GM12878 (cell line): ENCODE results near the gene UGT1A6. TPM values are rescaled to one million over a fixed set of nuclear protein-coding genes. Genes with fewer than 3 reads are reported as not detected.

ENCODE experiments used
- ATAC-seq: fragments of 200-7000 bp; cut with Tn5 transposase; 3 replicates; pipeline ENCODE4 v1.9.1; 2020; ENCODE audit warnings: mild to moderate bottlenecking, moderate library complexity
- BruUV-seq: library from RNA; stranded (reverse); fragments of 400-500 nt; replicated peaks from 2 replicates; lab custom pipeline; 2021; lab: Mats Ljungman, UMichigan
- CTCF ChIA-PET: fragments of 300-600 bp; sonication (Branson Sonifier 250); formaldehyde crosslinking; extraction: SDS; loops from one replicate; lab custom pipeline; 2021; ENCODE audit warnings: inconsistent platforms; lab: Yijun Ruan, JAX
- POLR2A ChIA-PET: fragments of 350-600 bp; formaldehyde crosslinking; extraction: SDS; loops from one replicate; lab custom pipeline; 2021; ENCODE audit warnings: inconsistent platforms; lab: Charles Lee
- RAD21 ChIA-PET: fragments of 300-600 bp; sonication (Branson Sonifier 250); formaldehyde crosslinking; loops from one replicate; lab custom pipeline; 2023; ENCODE audit warnings: antibody characterized with exemption; ENCODE audit not compliant: unreplicated experiment; lab: Charles Lee
- SMC1A ChIA-PET: fragments of 300-600 bp; sonication (Branson Sonifier 250); formaldehyde crosslinking; loops from one replicate; lab custom pipeline; 2023; ENCODE audit not compliant: unreplicated experiment, uncharacterized antibody; lab: Charles Lee
- DNase-seq: peaks from one replicate; pipeline ENCODE4 v3.0.0-alpha.2; 2011; ENCODE audit warnings: low read depth, low spot score
- FAIRE-seq: peaks from 3 replicates; lab custom pipeline; 2011; peaks lifted over from hg19 to GRCh38; lab: Jason Lieb, UNC
- H2AFZ ChIP-seq: 2 replicates; pipeline ENCODE4 v1.6.0; 2011; ENCODE audit warnings: low read depth, low read length, control low read depth; ENCODE audit not compliant: control insufficient read depth
- H3K27ac ChIP-seq: 2 replicates; pipeline ENCODE4 v1.5.1; 2011; ENCODE audit warnings: control low read depth; ENCODE audit not compliant: control insufficient read depth, insufficient read depth
- H3K27me3 ChIP-seq, 2 experiments: replicated peaks in 1 of 2; 2 replicates each; pipeline versions ENCODE4 v1.6.0 to v1.6.1; 2011; ENCODE audit warnings: low read length in 1 of 2; ENCODE audit not compliant: control insufficient read depth in 2 of 2, insufficient read depth in 2 of 2
- H3K36me3 ChIP-seq, 2 experiments: 2 replicates each; pipeline ENCODE4 v1.5.1; 2011; ENCODE audit warnings: low read length in 1 of 2; ENCODE audit not compliant: control insufficient read depth in 2 of 2, insufficient read depth in 2 of 2
- H3K4me1 ChIP-seq: 2 replicates; pipeline ENCODE4 v1.6.1; 2011; ENCODE audit warnings: mild to moderate bottlenecking, low read length, moderate library complexity, mixed read lengths; ENCODE audit not compliant: control insufficient read depth, insufficient read depth
- H3K4me2 ChIP-seq: 2 replicates; pipeline ENCODE4 v1.6.0; 2011; ENCODE audit warnings: control low read depth; ENCODE audit not compliant: control insufficient read depth, insufficient read depth
- H3K4me3 ChIP-seq: fragments of 200-600 bp; sonication (generic); 2 replicates; pipeline ENCODE4 v1.5.1; 2016
- H3K79me2 ChIP-seq: 2 replicates; pipeline ENCODE4 v1.6.0; 2011; ENCODE audit warnings: low read length; ENCODE audit not compliant: control insufficient read depth, insufficient read depth
- H3K9ac ChIP-seq: 2 replicates; pipeline ENCODE4 v1.8.0; 2011; ENCODE audit warnings: low read length, control low read depth, mixed read lengths; ENCODE audit not compliant: control insufficient read depth, insufficient read depth
- H3K9me3 ChIP-seq: replicated peaks from 3 replicates; pipeline ENCODE4 v1.5.1; 2011; ENCODE audit warnings: mild to moderate bottlenecking, low read length; ENCODE audit not compliant: control insufficient read depth, insufficient read depth
- H4K20me1 ChIP-seq: 2 replicates; pipeline ENCODE4 v1.6.0; 2011; ENCODE audit not compliant: control insufficient read depth, insufficient read depth
- CBX3 ChIP-seq: fragments of 200-600 bp; sonication (generic); IDR thresholded peaks from 2 replicates; pipeline ENCODE4 v1.6.1; 2016; ENCODE audit warnings: low read depth, borderline replicate concordance
- CREM ChIP-seq: IDR thresholded peaks from 2 replicates; pipeline ENCODE4 v1.6.1; 2014; ENCODE audit warnings: antibody characterized with exemption, low read depth
- CTCF ChIP-seq, 3 experiments: IDR thresholded peaks in 2 of 3; conservative IDR thresholded peaks in 1 of 3; 2 replicates each; pipeline ENCODE4 v1.5.1; 2011; ENCODE audit warnings: low read depth in 3 of 3, low read length in 3 of 3, mild to moderate bottlenecking in 3 of 3, control low read depth in 2 of 3, moderate library complexity in 2 of 3, inconsistent platforms in 1 of 3, mixed read lengths in 1 of 3; ENCODE audit not compliant: control insufficient read depth in 2 of 3, insufficient read depth in 1 of 3; ENCODE audit errors: extremely low read depth in 1 of 3
- MTA2 ChIP-seq: fragments of 450-650 bp; IDR thresholded peaks from 2 replicates; pipeline ENCODE4 v1.6.1; 2016; ENCODE audit warnings: low read depth, mild to moderate bottlenecking, moderate library complexity
- PAX8 ChIP-seq: fragments of 450-650 bp; IDR thresholded peaks from 2 replicates; pipeline ENCODE4 v1.6.1; 2017; ENCODE audit warnings: mild to moderate bottlenecking, moderate library complexity
- RFX5 ChIP-seq: IDR thresholded peaks from 2 replicates; pipeline ENCODE4 v1.6.1; 2011; ENCODE audit warnings: low read depth, low read length, improper control_type of control experiment
- SIN3A ChIP-seq: IDR thresholded peaks from 2 replicates; pipeline ENCODE4 v1.6.1; 2012; ENCODE audit warnings: low read depth, low read length, improper control_type of control experiment
- SKIL ChIP-seq: fragments of 450-650 bp; IDR thresholded peaks from 2 replicates; pipeline ENCODE4 v1.6.1; 2017; ENCODE audit warnings: mild to moderate bottlenecking, low read depth, inconsistent platforms; ENCODE audit not compliant: poor library complexity, severe bottlenecking
- SREBF1 ChIP-seq: IDR thresholded peaks from 2 replicates; pipeline ENCODE4 v1.6.1; 2012; ENCODE audit warnings: mild to moderate bottlenecking, low read length
- TCF12 ChIP-seq: IDR thresholded peaks from 2 replicates; pipeline ENCODE4 v1.6.1; 2011; ENCODE audit warnings: low read depth, mild to moderate bottlenecking, low read length
- WGBS: methylation state at CpG from one replicate; pipeline ENCODE4 v1.1.6; 2016; ENCODE audit warnings: low lambda C conversion rate; ENCODE audit not compliant: insufficient replicate concordance, insufficient coverage; ENCODE audit errors: missing lambda C conversion rate; 5-methylcytosine and 5-hydroxymethylcytosine counted together
- in situ Hi-C: fragments of 300-500 bp; cut with MboI; formaldehyde crosslinking; loops from 9 replicates; pipeline ENCODE4 v1.14.3; 2018; ENCODE audit warnings: mixed read lengths
- intact Hi-C: fragments of 100-400 bp; cut with micrococcal nuclease; formaldehyde crosslinking; loops from one replicate; pipeline ENCODE4 v1.14.2; 2022; ENCODE audit not compliant: unreplicated experiment
- polyA plus RNA-seq, 11 experiments: library from polyadenylated mRNA; depleted of rRNA in 4 of 11; unstranded in 6 of 11; stranded (reverse) in 5 of 11; fragments of >200 nt; fragmentation: Nextera tagmentation in 4 of 11; fragmentation: Illumina TruSeq in 1 of 11; extraction: Ambion mirVana in 4 of 11; extraction: Trizol in 1 of 11; gene quantifications; 1 replicate in 1 of 11; 2 replicates in 10 of 11; pipeline versions ENCODE4 v1.2.1 to v1.2.3, GENCODE V29; 2011 to 2016; ENCODE audit warnings: inconsistent platforms in 2 of 11, missing spikeins in 2 of 11, low read depth in 1 of 11
- total RNA-seq, 4 experiments: library from RNA; depleted of rRNA in 3 of 4; stranded (reverse); fragments of >200 nt in 3 of 4; fragmentation: Illumina TruSeq in 1 of 4; extraction: Trizol in 1 of 4; gene quantifications; 2 replicates each; pipeline versions ENCODE4 v1.2.1 to v1.2.3, GENCODE V29; 2013 to 2021
- TF ChIP-seq, protein P1 (sequence below): IDR thresholded peaks from 2 replicates; pipeline ENCODE4 v1.6.1; 2012; ENCODE audit warnings: low read depth, low read length, improper control_type of control experiment

UGT1A6 gene
- total and polyA plus RNA-seq, 10 of the 15 experiments (the other 5 are each of a cell fraction or from before 2014, with no cell fraction given): not detected

GRCh38 chr2:233714121-233714520 lies 21.4 kb downstream of the UGT1A6 start:
- Histone ChIP-seq H2AFZ (no peak overlapping the region), H3K4me2 (no peak overlapping the region), H3K27ac (no peak overlapping the region), H3K4me3 (no peak overlapping the region), H4K20me1 (no peaks in the 10 kb centered on the region), H3K4me1 (no peaks in the 10 kb centered on the region), H3K27me3 (peaks cover 0 to 4% of the 10 kb centered on the region in 2 experiments; a peak in 2 of 4 replicates), H3K36me3 (no peaks in the 10 kb centered on the region), H3K9me3 (no peaks in the 10 kb centered on the region; the same call in 2 of the 3 replicates), H3K9ac (no peak overlapping the region), H3K79me2 (no peaks in the 10 kb centered on the region)
- intact Hi-C loops (loop anchor here (10.0 kb wide), 1 partner anchor 229 kb away; no protein-coding TSS in a partner anchor), in situ Hi-C loops (no loop called here)
- ATAC-seq (no peak), DNase-seq (no peak), FAIRE-seq (no peak)
- POLR2A ChIA-PET: no interaction called here
- BruUV-seq: no TSS peak
- SMC1A ChIA-PET: no interaction called here
- 30% methylated on average over 2 of the region's 2 CpGs for WGBS
- RAD21 ChIA-PET: no interaction called here
- TF ChIP-seq SREBF1 (no peak), CTCF (IDR thresholded peaks at IDR 0.05 in 2 of 3, conservative IDR thresholded peaks at IDR 0.05 in 1 of 3; ENCODE audit: control insufficient read depth in 2 of 3, extremely low read depth in 1 of 3, insufficient read depth in 1 of 3, low read depth in 3 of 3, low read length in 3 of 3) (no peak), TCF12 (no peak), SIN3A (no peak), CREM (no peak), RFX5 (no peak), CBX3 (no peak), PAX8 (no peak), SKIL (no peak), MTA2 (no peak)
- TF ChIP-seq, protein P1, sequence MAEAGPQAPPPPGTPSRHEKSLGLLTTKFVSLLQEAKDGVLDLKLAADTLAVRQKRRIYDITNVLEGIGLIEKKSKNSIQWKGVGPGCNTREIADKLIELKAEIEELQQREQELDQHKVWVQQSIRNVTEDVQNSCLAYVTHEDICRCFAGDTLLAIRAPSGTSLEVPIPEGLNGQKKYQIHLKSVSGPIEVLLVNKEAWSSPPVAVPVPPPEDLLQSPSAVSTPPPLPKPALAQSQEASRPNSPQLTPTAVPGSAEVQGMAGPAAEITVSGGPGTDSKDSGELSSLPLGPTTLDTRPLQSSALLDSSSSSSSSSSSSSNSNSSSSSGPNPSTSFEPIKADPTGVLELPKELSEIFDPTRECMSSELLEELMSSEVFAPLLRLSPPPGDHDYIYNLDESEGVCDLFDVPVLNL: no peak
- CTCF ChIA-PET: no interaction called here
